Measurements from ENCODE around the gene RHPN2. TPM values are rescaled to one million over a fixed set of nuclear protein-coding genes. Genes with fewer than 3 reads are reported as not detected.
A peak's percentile ranks its signal among the peaks of the same experiment; 100 is the strongest.

RHPN2 gene
- total and polyA plus RNA-seq, 2 of the 13 experiments (the other 11 are each of a cell fraction or from before 2014, with no cell fraction given) = 20.3 to 48.0 TPM

- no peak for TF ChIP-seq KDM3A (CRISPR knock-in tag; IDR thresholded peaks at IDR 0.05; ENCODE audit: low read depth)
- no peak for TF ChIP-seq ATRX (CRISPR knock-in tag; IDR thresholded peaks at IDR 0.05; ENCODE audit: borderline replicate concordance)
- peak; percentile 45 for TF ChIP-seq IRF2 (CRISPR knock-in tag; IDR thresholded peaks at IDR 0.05)
- 0 out of 2 replicates have a peak, but pooled peaks have one; percentile 44 for TF ChIP-seq ZNF337 (CRISPR knock-in tag; IDR thresholded peaks at IDR 0.05; ENCODE audit: borderline replicate concordance, low read depth)
- TF ChIP-seq CAMTA2 (CRISPR knock-in tag; IDR thresholded peaks at IDR 0.05; ENCODE audit: borderline replicate concordance) = no peak
- no peak for TF ChIP-seq FIP1L1 (IDR thresholded peaks at IDR 0.05; ENCODE audit: borderline replicate concordance, insufficient read depth, low read depth, low read length)
- no peak for TF ChIP-seq THAP7 (CRISPR knock-in tag; IDR thresholded peaks at IDR 0.05)
- no peak for TF ChIP-seq ZNF44 (CRISPR knock-in tag; IDR thresholded peaks at IDR 0.05)
- peak; percentile 65 for TF ChIP-seq ZGPAT (CRISPR knock-in tag; IDR thresholded peaks at IDR 0.05)
- TF ChIP-seq ZNF75D (CRISPR knock-in tag; IDR thresholded peaks at IDR 0.05; ENCODE audit: borderline replicate concordance) = no peak
- no peak for TF ChIP-seq ZNF597 (CRISPR knock-in tag; IDR thresholded peaks at IDR 0.05)
- TF ChIP-seq KLF15 (CRISPR knock-in tag; IDR thresholded peaks at IDR 0.05; ENCODE audit: borderline replicate concordance) = no peak
- 0 out of 2 replicates have a peak, but pooled peaks have one; percentile 1 for TF ChIP-seq FOXK1 (CRISPR knock-in tag; IDR thresholded peaks at IDR 0.05; ENCODE audit: borderline replicate concordance, low read depth)
- TF ChIP-seq ZNF557 (CRISPR knock-in tag; IDR thresholded peaks at IDR 0.05) = no peak
- TF ChIP-seq HOXD1 (CRISPR knock-in tag; IDR thresholded peaks at IDR 0.05) = peak; percentile 65; the same call in 1 of the 2 replicates
- no peak for TF ChIP-seq MATR3 (CRISPR knock-in tag; IDR thresholded peaks at IDR 0.05)
- TF ChIP-seq RBAK (CRISPR knock-in tag; IDR thresholded peaks at IDR 0.05) = no peak
- no peak for TF ChIP-seq IKZF1 (IDR thresholded peaks at IDR 0.05)
- peak; percentile 64 for TF ChIP-seq GATAD2A (CRISPR knock-in tag; IDR thresholded peaks at IDR 0.05)
- TF ChIP-seq ZNF10 (CRISPR knock-in tag; IDR thresholded peaks at IDR 0.05; ENCODE audit: borderline replicate concordance, low read depth) = no peak
- TF ChIP-seq NR0B2 (CRISPR knock-in tag; IDR thresholded peaks at IDR 0.05) = no peak
Measured at GRCh38 chr19:33100894-33101644, 36.4 kb upstream of the RHPN2 start (continued).

Measured in HepG2 (cell line).